ENCODE measurements around the gene TCTN3.
"Not testable (repeated sequence)": the region's sequence is repeated elsewhere in the genome, so short reads cannot be mapped to it uniquely, and the experiment has no call there.

Gene TCTN3

GRCh38 chr10:95626500-95626899 lies 67.2 kb downstream of the TCTN3 start:
- DNase-seq (ENCODE audit: low read depth in 2 of 2): no peak

GRCh38 chr10:95620415-95620814 lies 73.3 kb downstream of the TCTN3 start:
- DNase-seq (ENCODE audit: low read depth in 2 of 2): not testable (repeated sequence)

DNA sequence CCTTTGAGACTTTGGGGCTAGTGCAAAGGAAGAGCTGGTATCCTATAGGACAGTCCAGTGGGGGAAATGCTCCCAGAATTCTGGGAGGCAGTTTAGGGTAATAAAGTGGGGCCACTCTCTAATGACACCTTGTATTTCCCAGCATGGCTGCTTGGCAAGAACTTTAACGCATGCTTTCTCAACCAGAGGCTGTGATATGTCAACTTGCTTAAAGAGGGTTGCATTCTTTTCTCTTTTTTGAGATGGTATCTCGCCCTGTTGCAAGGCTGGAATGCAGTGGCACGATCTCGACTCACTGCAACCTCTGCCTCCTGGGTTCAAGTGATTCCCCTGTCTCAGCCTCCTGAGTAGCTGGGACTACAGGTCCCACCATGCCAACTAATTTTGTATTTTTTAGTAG lies 75.6 kb downstream of the TCTN3 start:
- no peak for DNase-seq (ENCODE audit: low read depth in 2 of 2)

DNA sequence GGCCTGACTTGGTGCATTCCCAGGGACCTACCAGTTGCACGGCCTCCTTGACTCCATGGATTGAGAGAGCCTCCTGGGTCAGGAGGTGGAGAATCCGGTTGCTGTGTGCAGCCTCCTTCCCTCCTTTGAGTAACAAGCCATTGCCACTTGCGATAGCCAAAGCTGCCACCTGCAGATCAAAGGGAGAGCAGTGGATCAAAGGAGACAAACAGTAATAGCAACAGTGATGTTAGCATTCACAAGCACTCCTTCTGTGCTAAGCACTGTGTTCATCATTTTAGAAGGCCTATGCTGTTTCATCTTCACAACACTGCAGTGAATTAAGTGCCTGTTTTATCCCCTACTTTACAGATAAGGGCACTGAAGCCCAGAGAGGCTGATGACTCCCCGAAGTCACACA lies 77.3 kb downstream of the TCTN3 start:
- DNase-seq (ENCODE audit: low read depth in 2 of 2): no peak

Data from stimulated activated CD4-positive, alpha-beta T cell treated with anti-CD3 and anti-CD28 coated beads, Interleukin-4, amount 100 ng/mL, for 48 hours (primary cell).